ENCODE measurements around the gene MB21D2.

GRCh38 chr3:192897005-192897404 lies 20.7 kb downstream of the MB21D2 start:
- TF ChIP-seq REST (IDR thresholded peaks at IDR 0.05; ENCODE audit: low read depth): no peak
- no peak for TF ChIP-seq TEAD4 (IDR thresholded peaks at IDR 0.05)
- TF ChIP-seq NFIC (IDR thresholded peaks at IDR 0.05): no peak
- TF ChIP-seq EP300 (IDR thresholded peaks at IDR 0.05; ENCODE audit: borderline replicate concordance): no peak
- TF ChIP-seq YY1 (IDR thresholded peaks at IDR 0.05; ENCODE audit: low read depth): no peak
- TF ChIP-seq FOXM1 (IDR thresholded peaks at IDR 0.05; ENCODE audit: borderline replicate concordance, low read depth): no peak
